HFFc6 (cell line): Measurements from ENCODE around the gene VIL1. TPM values are rescaled to one million over a fixed set of nuclear protein-coding genes. Genes with fewer than 3 reads are reported as not detected.

Experiments used
- DNase-seq: peaks from one replicate; pipeline ENCODE4 v3.0.0-alpha.2; 2018
- H3K27ac Mint-ChIP-seq: 2 replicates; pipeline ENCODE4 v1.8.0; 2020; ENCODE audit warnings: mild to moderate bottlenecking, mixed read lengths
- H3K27me3 Mint-ChIP-seq: 2 replicates; pipeline ENCODE4 v1.8.0; 2021; ENCODE audit warnings: mild to moderate bottlenecking, moderate library complexity, mixed read lengths; ENCODE audit not compliant: insufficient read depth
- H3K36me3 Mint-ChIP-seq: 2 replicates; pipeline ENCODE4 v1.8.0; 2021; ENCODE audit warnings: low read depth, mixed read lengths
- H3K4me1 Mint-ChIP-seq: 2 replicates; pipeline ENCODE4 v1.8.0; 2020; ENCODE audit warnings: low read depth, mixed read lengths
- H3K4me3 Mint-ChIP-seq: 2 replicates; pipeline ENCODE4 v1.8.0; 2020; ENCODE audit warnings: mild to moderate bottlenecking, moderate library complexity, mixed read lengths
- H3K9me3 Mint-ChIP-seq: 2 replicates; pipeline ENCODE4 v1.8.0; 2020; ENCODE audit warnings: mild to moderate bottlenecking, mixed read lengths
- total RNA-seq, 6 experiments: library from RNA; stranded (reverse); fragmentation: NEBNext Ultra II Directional; extraction: Animal tissue kit (Norgen Biotek cat#: 25700); gene quantifications; 2 replicates in 1 of 6; 3 replicates in 5 of 6; pipeline ENCODE4 v1.2.3, GENCODE V29; 2021
- TF ChIP-seq, protein P1 (sequence below): fragments of 200-600 bp; sonication (generic); IDR thresholded peaks from 2 replicates; pipeline ENCODE4 v1.5.0; 2021; ENCODE audit warnings: antibody characterized with exemption, mild to moderate bottlenecking

Gene VIL1
- total RNA-seq, 6 experiments from 2014 or later, result not detected

DNA sequence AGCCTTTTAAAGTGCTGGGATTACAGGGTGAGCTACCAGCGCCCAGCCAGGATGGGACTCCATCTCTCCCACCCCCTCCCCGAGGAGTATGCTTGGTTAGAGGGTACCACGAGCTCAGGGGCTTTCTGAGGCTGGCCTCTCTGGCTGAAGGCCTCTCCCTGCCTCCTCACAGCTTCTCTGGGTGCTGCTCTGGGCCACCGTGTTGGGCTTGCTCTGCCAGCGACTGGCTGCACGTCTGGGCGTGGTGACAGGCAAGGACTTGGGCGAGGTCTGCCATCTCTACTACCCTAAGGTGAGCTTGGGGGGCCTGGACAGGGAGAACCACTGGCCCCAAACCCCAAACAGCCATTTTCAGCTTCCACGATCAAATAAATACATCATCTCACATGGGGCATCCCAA, 33.9 kb upstream of the VIL1 start:
- Mint-ChIP-seq H3K4me1 (peaks cover 16% of the 10 kb centered on the region), H3K27me3 (peaks cover 18% of the 10 kb centered on the region), H3K27ac (no peak overlapping the region), H3K36me3 (no peaks in the 10 kb centered on the region), H3K9me3 (no peaks in the 10 kb centered on the region), H3K4me3 (no peak overlapping the region)
- DNase-seq, result no peak
- TF ChIP-seq, protein P1, sequence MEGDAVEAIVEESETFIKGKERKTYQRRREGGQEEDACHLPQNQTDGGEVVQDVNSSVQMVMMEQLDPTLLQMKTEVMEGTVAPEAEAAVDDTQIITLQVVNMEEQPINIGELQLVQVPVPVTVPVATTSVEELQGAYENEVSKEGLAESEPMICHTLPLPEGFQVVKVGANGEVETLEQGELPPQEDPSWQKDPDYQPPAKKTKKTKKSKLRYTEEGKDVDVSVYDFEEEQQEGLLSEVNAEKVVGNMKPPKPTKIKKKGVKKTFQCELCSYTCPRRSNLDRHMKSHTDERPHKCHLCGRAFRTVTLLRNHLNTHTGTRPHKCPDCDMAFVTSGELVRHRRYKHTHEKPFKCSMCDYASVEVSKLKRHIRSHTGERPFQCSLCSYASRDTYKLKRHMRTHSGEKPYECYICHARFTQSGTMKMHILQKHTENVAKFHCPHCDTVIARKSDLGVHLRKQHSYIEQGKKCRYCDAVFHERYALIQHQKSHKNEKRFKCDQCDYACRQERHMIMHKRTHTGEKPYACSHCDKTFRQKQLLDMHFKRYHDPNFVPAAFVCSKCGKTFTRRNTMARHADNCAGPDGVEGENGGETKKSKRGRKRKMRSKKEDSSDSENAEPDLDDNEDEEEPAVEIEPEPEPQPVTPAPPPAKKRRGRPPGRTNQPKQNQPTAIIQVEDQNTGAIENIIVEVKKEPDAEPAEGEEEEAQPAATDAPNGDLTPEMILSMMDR, result no peak

DNA sequence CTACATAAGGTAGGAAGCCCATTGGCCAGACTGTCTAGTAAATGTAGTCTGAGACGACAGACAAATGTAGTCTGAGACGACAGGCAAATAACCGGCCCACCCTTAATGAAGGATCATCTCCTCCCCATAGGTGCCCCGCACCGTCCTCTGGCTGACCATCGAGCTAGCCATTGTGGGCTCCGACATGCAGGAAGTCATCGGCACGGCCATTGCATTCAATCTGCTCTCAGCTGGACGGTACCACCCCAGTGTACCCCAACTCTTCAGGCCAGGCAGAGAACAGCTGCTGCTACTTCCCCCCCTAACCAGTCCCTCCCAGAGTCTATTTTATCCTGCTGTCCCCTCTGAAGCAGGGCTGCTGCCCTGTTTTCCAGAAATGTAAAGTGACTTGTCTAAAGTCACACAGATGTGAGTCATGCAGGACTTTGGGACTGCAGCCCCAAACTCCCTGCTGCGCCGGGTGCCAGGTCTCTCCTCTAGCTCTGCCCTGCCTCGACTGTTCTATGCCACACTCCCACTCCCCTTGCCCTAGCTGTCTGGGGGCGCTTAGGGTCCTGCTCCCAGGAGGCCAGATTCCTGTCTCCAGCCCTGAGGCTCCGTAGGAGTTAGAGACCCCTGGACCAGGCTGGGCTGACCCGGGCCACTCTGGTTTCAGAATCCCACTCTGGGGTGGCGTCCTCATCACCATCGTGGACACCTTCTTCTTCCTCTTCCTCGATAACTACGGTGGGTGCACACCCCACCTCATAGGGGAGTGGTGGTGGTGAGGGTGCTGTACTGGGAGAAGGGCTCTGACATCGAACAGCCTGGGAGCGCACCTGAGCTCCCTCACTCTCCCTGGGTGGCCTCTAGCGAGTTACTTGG, 32.2 kb upstream of the VIL1 start:
- Mint-ChIP-seq H3K27ac (no peak overlapping the region), H3K27me3 (peaks cover 15% of the 10 kb centered on the region), H3K36me3 (no peaks in the 10 kb centered on the region), H3K4me3 (peak overlapping the region; percentile 81; the same call in 1 of the 2 replicates), H3K4me1 (peaks cover 16% of the 10 kb centered on the region), H3K9me3 (no peaks in the 10 kb centered on the region)
- DNase-seq, result no peak
- TF ChIP-seq, protein P1, result no peak

DNA sequence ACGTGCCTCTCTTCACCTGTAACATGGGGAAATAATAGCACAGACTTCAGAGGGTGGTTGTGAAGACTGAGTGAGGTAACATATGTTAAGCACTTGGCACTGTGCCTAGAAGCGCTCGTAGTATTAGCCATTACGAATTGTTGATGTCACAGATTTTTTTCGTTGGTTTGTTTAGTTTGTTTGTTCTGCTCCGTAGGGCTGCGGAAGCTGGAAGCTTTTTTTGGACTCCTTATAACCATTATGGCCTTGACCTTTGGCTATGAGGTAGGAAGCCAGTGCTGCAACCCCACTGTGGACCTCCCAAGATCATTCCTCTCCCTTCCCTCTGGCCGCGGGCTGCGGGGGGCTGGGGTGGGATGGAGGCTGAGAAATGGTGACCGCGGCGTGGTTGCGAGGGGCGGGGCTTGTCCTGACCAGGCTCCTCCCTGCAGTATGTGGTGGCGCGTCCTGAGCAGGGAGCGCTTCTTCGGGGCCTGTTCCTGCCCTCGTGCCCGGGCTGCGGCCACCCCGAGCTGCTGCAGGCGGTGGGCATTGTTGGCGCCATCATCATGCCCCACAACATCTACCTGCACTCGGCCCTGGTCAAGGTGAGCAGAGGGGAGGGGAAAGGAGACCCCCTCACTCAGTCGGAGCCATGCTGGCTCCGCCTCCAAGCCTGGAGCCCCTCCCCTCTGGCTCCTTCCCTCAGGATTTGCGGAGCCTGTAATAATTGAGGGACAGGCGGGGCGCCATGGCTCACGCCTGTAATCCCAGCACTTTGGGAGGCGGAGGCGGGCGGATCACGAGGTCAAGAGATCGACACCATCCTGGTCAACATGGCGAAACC, 31.3 kb upstream of the VIL1 start:
- TF ChIP-seq, protein P1, result no peak
- 0 out of 2 replicates have a peak overlapping the region, but pooled peaks have one; percentile 26 for H3K27ac Mint-ChIP-seq
- peak; percentile 57 for DNase-seq
- H3K4me3 Mint-ChIP-seq, result peak overlapping the region; percentile 81
- no peaks in the 10 kb centered on the region for H3K36me3 Mint-ChIP-seq
- H3K9me3 Mint-ChIP-seq, result no peaks in the 10 kb centered on the region
- H3K27me3 Mint-ChIP-seq, result peaks cover 6% of the 10 kb centered on the region
- peaks cover 16% of the 10 kb centered on the region for H3K4me1 Mint-ChIP-seq

DNA sequence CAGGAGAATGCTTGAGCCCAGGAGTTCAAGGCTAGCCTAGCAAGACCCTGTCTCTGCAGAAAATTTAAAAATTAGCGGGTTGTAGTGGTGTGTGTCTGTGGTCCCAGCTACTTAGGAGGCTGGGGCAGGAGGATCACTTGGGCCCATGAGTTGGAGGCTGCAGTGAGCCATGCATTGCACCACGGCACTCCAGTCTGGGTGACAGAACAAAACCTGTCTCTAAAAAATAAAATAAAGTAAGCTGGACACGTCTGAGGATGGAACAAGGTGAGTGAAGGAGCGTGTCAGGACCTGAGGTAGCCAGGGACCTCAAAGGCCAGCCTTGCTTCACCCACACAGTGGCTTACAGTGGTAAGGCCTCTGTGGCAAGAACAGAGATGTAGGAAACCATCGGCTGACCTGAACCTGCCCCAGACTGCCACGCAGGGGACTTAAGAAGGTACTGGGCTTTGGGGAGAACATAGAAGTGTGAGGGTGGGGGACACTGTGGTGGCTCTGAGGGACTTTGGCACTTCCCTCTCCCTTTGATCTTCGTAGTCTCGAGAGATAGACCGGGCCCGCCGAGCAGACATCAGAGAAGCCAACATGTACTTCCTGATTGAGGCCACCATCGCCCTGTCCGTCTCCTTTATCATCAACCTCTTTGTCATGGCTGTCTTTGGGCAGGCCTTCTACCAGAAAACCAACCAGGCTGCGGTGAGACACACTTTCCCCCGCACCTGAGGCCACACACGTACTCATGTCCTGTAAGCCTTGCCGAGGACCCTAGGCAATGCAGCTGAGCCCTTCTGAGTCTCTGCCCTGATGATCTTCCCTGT, 29.4 kb upstream of the VIL1 start:
- Mint-ChIP-seq H3K36me3 (no peaks in the 10 kb centered on the region), H3K4me1 (peaks cover 9% of the 10 kb centered on the region), H3K4me3 (no peak overlapping the region), H3K27ac (no peak overlapping the region), H3K9me3 (no peaks in the 10 kb centered on the region), H3K27me3 (peaks cover 5% of the 10 kb centered on the region)
- no peak for DNase-seq
- TF ChIP-seq, protein P1, result no peak

DNA sequence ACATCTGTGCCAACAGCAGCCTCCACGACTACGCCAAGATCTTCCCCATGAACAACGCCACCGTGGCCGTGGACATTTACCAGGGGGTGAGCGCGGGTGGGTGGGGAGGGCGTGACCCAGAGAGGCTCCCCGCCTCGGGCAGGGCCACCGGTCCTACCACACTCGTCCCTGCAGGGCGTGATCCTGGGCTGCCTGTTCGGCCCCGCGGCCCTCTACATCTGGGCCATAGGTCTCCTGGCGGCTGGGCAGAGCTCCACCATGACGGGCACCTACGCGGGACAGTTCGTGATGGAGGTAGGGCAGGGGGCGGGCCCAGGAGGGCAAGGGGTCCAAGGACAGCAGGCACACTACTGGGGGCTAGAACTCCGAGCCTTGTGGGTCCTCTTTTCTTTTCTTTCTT, 27.7 kb upstream of the VIL1 start:
- Mint-ChIP-seq H3K27ac (no peak overlapping the region), H3K4me1 (peaks cover 18% of the 10 kb centered on the region), H3K36me3 (no peaks in the 10 kb centered on the region), H3K27me3 (peaks cover 5% of the 10 kb centered on the region), H3K9me3 (no peaks in the 10 kb centered on the region), H3K4me3 (no peak overlapping the region)
- no peak for DNase-seq
- TF ChIP-seq, protein P1, result no peak
